Measurements from ENCODE around the gene GLCE. TPM values are rescaled to one million over a fixed set of nuclear protein-coding genes. Genes with fewer than 3 reads are reported as not detected.
A peak's percentile ranks its signal among the peaks of the same experiment; 100 is the strongest.
"Not testable (repeated sequence)": the region's sequence is repeated elsewhere in the genome, so short reads cannot be mapped to it uniquely, and the experiment has no call there.

GLCE gene
- polyA plus RNA-seq, 4 donors, result 18.2 to 66.5 (median 30.6) TPM

DNA sequence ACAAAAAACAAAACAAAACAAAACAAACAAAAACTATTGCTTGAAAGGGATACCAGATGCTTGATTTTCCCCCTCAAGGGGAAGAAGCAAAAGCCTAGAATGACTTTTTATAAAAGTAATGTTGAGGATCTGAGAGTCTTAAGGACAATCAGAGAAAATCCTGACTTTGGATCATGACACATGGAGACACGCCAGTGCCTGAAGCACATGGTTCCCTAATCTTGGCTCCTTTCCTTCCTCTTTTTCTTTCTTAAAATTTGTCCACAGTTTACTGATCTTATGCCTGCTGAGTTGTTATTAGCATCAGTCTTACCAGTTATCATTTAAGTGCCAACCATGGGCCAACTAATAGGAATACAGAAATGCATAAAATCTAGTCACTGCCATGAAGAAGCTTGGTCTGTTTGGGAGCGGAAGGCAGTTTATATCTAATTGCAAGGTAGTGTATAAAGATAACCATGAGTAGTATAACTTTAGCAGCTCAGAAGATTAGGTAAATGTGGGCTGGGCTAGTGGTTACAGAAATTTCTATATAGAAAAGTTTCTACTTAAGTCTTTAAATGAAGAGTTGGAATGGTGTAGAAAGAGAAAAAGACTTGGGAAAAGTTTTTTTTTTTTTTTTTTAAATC is 6.9 kb downstream of the GLCE start:
- H3K4me1 ChIP-seq (ENCODE audit: control insufficient read depth in 3 of 3, insufficient read depth in 2 of 3, low read depth in 1 of 3, low read length in 2 of 3), result peaks cover 0 to 3% (median 2%) of the 10 kb centered on the region in 3 donors
- H3K9me3 ChIP-seq (ENCODE audit: control insufficient read depth in 2 of 2, insufficient read depth in 1 of 2, low read depth in 1 of 2, low read length in 1 of 2), result no peaks in the 10 kb centered on the region
- H3K36me3 ChIP-seq (ENCODE audit: control insufficient read depth in 3 of 3, insufficient read depth in 2 of 3, low read depth in 1 of 3, low read length in 3 of 3), result no peaks in the 10 kb centered on the region
- H3K4me3 ChIP-seq (ENCODE audit: low read depth in 1 of 3, low read length in 3 of 3), result no peak overlapping the region
- H3K27ac ChIP-seq (ENCODE audit: low read depth in 1 of 3, low read length in 2 of 3), result no peak overlapping the region
- DNase-seq, result no peak
- WGBS, 3 donors, result 45 to 66% (median 57%) methylated on average over 2 of the region's 2 CpGs
- no peak for FAIRE-seq
- no peaks in the 10 kb centered on the region for H3K27me3 ChIP-seq (ENCODE audit: control insufficient read depth in 3 of 3, insufficient read depth in 3 of 3, low read length in 3 of 3)

DNA sequence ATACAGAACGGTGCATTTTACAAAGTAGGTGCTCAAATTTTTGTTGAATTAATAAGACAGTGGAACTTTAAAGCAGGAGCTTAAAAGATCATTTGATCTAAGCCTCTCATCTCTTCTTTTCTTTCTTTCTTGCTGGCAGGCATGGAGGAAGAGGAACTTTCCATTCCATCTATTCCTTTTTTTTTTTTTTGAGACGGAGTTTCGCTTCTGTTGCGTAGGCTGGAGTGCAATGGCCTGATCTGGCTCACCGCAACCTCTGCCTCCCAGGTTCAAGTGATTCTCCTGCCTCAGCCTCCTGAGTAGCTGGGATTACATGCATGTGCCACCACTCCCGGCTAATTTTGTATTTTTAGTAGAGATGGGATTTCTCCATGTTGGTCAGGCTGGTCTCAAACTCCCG is 7.9 kb downstream of the GLCE start:
- H3K9me3 ChIP-seq (ENCODE audit: control insufficient read depth in 2 of 2, insufficient read depth in 1 of 2, low read depth in 1 of 2, low read length in 1 of 2); FAIRE-seq; H3K4me1 ChIP-seq (ENCODE audit: control insufficient read depth in 3 of 3, insufficient read depth in 2 of 3, low read depth in 1 of 3, low read length in 2 of 3); H3K27ac ChIP-seq (ENCODE audit: low read depth in 1 of 3, low read length in 2 of 3); H3K4me3 ChIP-seq (ENCODE audit: low read depth in 1 of 3, low read length in 3 of 3); H3K27me3 ChIP-seq (ENCODE audit: control insufficient read depth in 3 of 3, insufficient read depth in 3 of 3, low read length in 3 of 3); DNase-seq; H3K36me3 ChIP-seq (ENCODE audit: control insufficient read depth in 3 of 3, insufficient read depth in 2 of 3, low read depth in 1 of 3, low read length in 3 of 3): not testable (repeated sequence)
- 89 to 96% (median 95%) methylated on average over 7 of the region's 7 CpGs for WGBS, 3 donors

DNA sequence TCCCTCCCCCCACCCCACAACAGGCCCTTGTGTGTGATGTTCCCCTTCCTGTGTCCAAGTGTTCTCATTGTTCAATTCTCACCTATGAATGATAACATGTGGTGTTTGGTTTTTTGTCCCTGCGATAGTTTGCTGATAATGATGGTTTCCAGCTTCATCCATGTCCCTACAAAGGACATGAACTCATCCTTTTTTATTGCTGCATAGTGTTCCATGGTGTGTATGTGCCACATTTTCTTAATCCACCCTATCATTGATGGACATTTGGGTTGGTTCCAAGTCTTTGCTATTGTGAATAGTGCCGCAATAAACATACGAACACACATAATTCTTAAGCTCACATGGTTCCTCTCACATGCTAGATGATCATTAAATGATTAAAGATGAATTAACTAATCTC is 9.1 kb downstream of the GLCE start:
- 95 to 97% (median 96%) methylated on average over 3 of the region's 3 CpGs for WGBS, 3 donors
- FAIRE-seq; H3K36me3 ChIP-seq (ENCODE audit: control insufficient read depth in 3 of 3, insufficient read depth in 2 of 3, low read depth in 1 of 3, low read length in 3 of 3); H3K27ac ChIP-seq (ENCODE audit: low read depth in 1 of 3, low read length in 2 of 3); H3K27me3 ChIP-seq (ENCODE audit: control insufficient read depth in 3 of 3, insufficient read depth in 3 of 3, low read length in 3 of 3); H3K9me3 ChIP-seq (ENCODE audit: control insufficient read depth in 2 of 2, insufficient read depth in 1 of 2, low read depth in 1 of 2, low read length in 1 of 2); H3K4me3 ChIP-seq (ENCODE audit: low read depth in 1 of 3, low read length in 3 of 3); H3K4me1 ChIP-seq (ENCODE audit: control insufficient read depth in 3 of 3, insufficient read depth in 2 of 3, low read depth in 1 of 3, low read length in 2 of 3); DNase-seq: not testable (repeated sequence)

- H3K36me3 ChIP-seq (ENCODE audit: control insufficient read depth in 3 of 3, insufficient read depth in 2 of 3, low read depth in 1 of 3, low read length in 3 of 3), result no peaks in the 10 kb centered on the region
- H3K4me3 ChIP-seq (ENCODE audit: low read depth in 1 of 3, low read length in 3 of 3), result no peak overlapping the region
- DNase-seq, result no peak
- no peaks in the 10 kb centered on the region for H3K9me3 ChIP-seq (ENCODE audit: control insufficient read depth in 2 of 2, insufficient read depth in 1 of 2, low read depth in 1 of 2, low read length in 1 of 2)
- H3K4me1 ChIP-seq (ENCODE audit: control insufficient read depth in 3 of 3, insufficient read depth in 2 of 3, low read depth in 1 of 3, low read length in 2 of 3), result peaks cover 0 to 2% (median 0%) of the 10 kb centered on the region in 3 donors
- no peaks in the 10 kb centered on the region for H3K27me3 ChIP-seq (ENCODE audit: control insufficient read depth in 3 of 3, insufficient read depth in 3 of 3, low read length in 3 of 3)
- no peak for FAIRE-seq
- WGBS, 3 donors, result 61 to 93% (median 90%) methylated on average over 3 of the region's 3 CpGs
- H3K27ac ChIP-seq (ENCODE audit: low read depth in 1 of 3, low read length in 2 of 3), result no peak overlapping the region
Observed at GRCh38 chr15:69170597-69170996, 10.2 kb downstream of the GLCE start.

- DNase-seq (peak; percentile 26 to 58), FAIRE-seq (no peak)
- Histone ChIP-seq H3K9me3 (ENCODE audit: control insufficient read depth in 2 of 2, insufficient read depth in 1 of 2, low read depth in 1 of 2, low read length in 1 of 2) (no peaks in the 10 kb centered on the region), H3K4me1 (ENCODE audit: control insufficient read depth in 3 of 3, insufficient read depth in 2 of 3, low read depth in 1 of 3, low read length in 2 of 3) (no peaks in the 10 kb centered on the region), H3K27ac (ENCODE audit: low read depth in 1 of 3, low read length in 2 of 3) (no peak overlapping the region), H3K4me3 (ENCODE audit: low read depth in 1 of 3, low read length in 3 of 3) (no peak overlapping the region), H3K36me3 (ENCODE audit: control insufficient read depth in 3 of 3, insufficient read depth in 2 of 3, low read depth in 1 of 3, low read length in 3 of 3) (no peaks in the 10 kb centered on the region), H3K27me3 (ENCODE audit: control insufficient read depth in 3 of 3, insufficient read depth in 3 of 3, low read length in 3 of 3) (no peaks in the 10 kb centered on the region)
- 13 to 58% (median 38%) methylated on average over 2 of the region's 2 CpGs for WGBS, 3 donors
Observed at GRCh38 chr15:69172847-69173246, 12.4 kb downstream of the GLCE start.

GRCh38 chr15:69175536-69175935 is 15.1 kb downstream of the GLCE start:
- no peak for DNase-seq
- no peak overlapping the region for H3K27ac ChIP-seq (ENCODE audit: low read depth in 1 of 3, low read length in 2 of 3)
- no peaks in the 10 kb centered on the region for H3K27me3 ChIP-seq (ENCODE audit: control insufficient read depth in 3 of 3, insufficient read depth in 3 of 3, low read length in 3 of 3)
- H3K4me3 ChIP-seq (ENCODE audit: low read depth in 1 of 3, low read length in 3 of 3), result no peak overlapping the region
- no peaks in the 10 kb centered on the region for H3K36me3 ChIP-seq (ENCODE audit: control insufficient read depth in 3 of 3, insufficient read depth in 2 of 3, low read depth in 1 of 3, low read length in 3 of 3)
- H3K9me3 ChIP-seq (ENCODE audit: control insufficient read depth in 2 of 2, insufficient read depth in 1 of 2, low read depth in 1 of 2, low read length in 1 of 2), result no peaks in the 10 kb centered on the region
- FAIRE-seq, result no peak
- no peaks in the 10 kb centered on the region for H3K4me1 ChIP-seq (ENCODE audit: control insufficient read depth in 3 of 3, insufficient read depth in 2 of 3, low read depth in 1 of 3, low read length in 2 of 3)

DNA sequence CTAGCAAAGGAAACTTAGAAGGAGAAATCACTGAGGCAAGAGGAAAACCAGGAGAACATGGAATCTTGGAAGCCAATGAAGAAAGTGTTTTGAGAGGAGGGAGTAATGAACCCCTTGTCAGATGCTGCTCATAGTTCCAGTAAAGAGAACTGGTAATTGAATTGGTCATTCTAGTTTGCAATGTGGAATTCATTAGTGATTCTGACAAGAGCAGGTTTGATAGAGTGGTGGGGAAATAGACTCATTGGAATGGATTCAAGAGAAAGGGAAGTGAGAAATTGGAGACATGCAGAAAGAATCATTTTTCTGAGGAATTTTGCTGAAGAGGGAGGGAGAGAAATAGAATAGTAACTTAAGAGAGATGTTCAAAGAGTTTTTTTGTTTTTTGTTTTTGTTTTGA is 21.0 kb downstream of the GLCE start:
- Histone ChIP-seq H3K27me3 (ENCODE audit: control insufficient read depth in 3 of 3, insufficient read depth in 3 of 3, low read length in 3 of 3) (no peaks in the 10 kb centered on the region), H3K9me3 (ENCODE audit: control insufficient read depth in 2 of 2, insufficient read depth in 1 of 2, low read depth in 1 of 2, low read length in 1 of 2) (no peaks in the 10 kb centered on the region), H3K27ac (ENCODE audit: low read depth in 1 of 3, low read length in 2 of 3) (no peak overlapping the region), H3K4me1 (ENCODE audit: control insufficient read depth in 3 of 3, insufficient read depth in 2 of 3, low read depth in 1 of 3, low read length in 2 of 3) (no peaks in the 10 kb centered on the region), H3K36me3 (ENCODE audit: control insufficient read depth in 3 of 3, insufficient read depth in 2 of 3, low read depth in 1 of 3, low read length in 3 of 3) (peaks cover 0 to 2% (median 0%) of the 10 kb centered on the region in 3 donors), H3K4me3 (ENCODE audit: low read depth in 1 of 3, low read length in 3 of 3) (no peak overlapping the region)
- DNase-seq (no peak), FAIRE-seq (no peak)

DNA sequence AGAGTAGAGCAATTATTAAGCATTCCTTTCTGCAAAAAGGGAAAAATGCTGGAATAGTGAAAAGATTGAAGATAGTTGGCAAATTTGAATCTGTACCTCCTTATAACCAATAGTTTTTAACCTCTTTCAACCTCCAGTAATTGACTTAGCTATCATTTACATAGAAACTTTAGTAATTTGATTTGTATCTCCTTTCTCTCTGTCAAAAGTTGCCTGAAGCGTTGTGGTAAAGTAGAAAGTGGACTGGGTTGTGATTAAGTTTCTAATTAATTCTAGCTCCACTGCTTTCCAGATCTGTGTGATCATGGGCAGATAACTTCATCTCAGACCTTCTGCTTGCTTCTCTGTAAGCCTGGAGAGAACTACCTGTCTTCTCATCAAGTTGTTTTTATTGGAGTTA is 24.8 kb downstream of the GLCE start:
- H3K4me3 ChIP-seq (ENCODE audit: low read depth in 1 of 3, low read length in 3 of 3), result no peak overlapping the region
- no peak for FAIRE-seq
- no peaks in the 10 kb centered on the region for H3K4me1 ChIP-seq (ENCODE audit: control insufficient read depth in 3 of 3, insufficient read depth in 2 of 3, low read depth in 1 of 3, low read length in 2 of 3)
- no peak for DNase-seq
- no peak overlapping the region for H3K27ac ChIP-seq (ENCODE audit: low read depth in 1 of 3, low read length in 2 of 3)
- H3K27me3 ChIP-seq (ENCODE audit: control insufficient read depth in 3 of 3, insufficient read depth in 3 of 3, low read length in 3 of 3), result no peaks in the 10 kb centered on the region
- H3K36me3 ChIP-seq (ENCODE audit: control insufficient read depth in 3 of 3, insufficient read depth in 2 of 3, low read depth in 1 of 3, low read length in 3 of 3), result peaks cover 0 to 2% (median 0%) of the 10 kb centered on the region in 3 donors
- H3K9me3 ChIP-seq (ENCODE audit: control insufficient read depth in 2 of 2, insufficient read depth in 1 of 2, low read depth in 1 of 2, low read length in 1 of 2), result no peaks in the 10 kb centered on the region
- WGBS, 3 donors, result 96 to 97% (median 97%) methylated on average over 1 of the region's 1 CpG

DNA sequence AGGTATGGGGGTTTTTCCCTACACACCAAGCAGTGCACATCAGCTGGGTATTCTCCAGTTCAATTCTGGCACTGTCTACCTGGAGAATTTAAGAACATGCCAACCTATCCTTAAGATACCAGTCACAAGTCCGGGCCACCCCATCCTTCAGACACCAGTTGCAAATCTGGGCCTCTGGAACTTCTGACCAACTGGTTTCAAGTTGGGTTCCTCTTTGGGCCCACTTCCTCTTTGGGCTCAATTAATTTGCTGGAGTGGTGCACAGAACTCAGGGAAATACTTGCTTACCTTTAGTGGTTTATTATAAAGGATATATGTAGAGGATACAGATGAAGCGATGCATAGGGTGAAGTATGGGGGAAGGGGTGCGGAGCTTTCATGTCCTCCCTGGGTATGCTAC is 25.3 kb downstream of the GLCE start:
- DNase-seq (no peak), FAIRE-seq (no peak)
- no peak overlapping the region for H3K27ac ChIP-seq (ENCODE audit: low read depth in 1 of 3, low read length in 2 of 3)
- 93 to 98% (median 93%) methylated on average over 3 of the region's 3 CpGs for WGBS, 3 donors
- no peaks in the 10 kb centered on the region for H3K27me3 ChIP-seq (ENCODE audit: control insufficient read depth in 3 of 3, insufficient read depth in 3 of 3, low read length in 3 of 3)
- no peaks in the 10 kb centered on the region for H3K9me3 ChIP-seq (ENCODE audit: control insufficient read depth in 2 of 2, insufficient read depth in 1 of 2, low read depth in 1 of 2, low read length in 1 of 2)
- H3K4me3 ChIP-seq (ENCODE audit: low read depth in 1 of 3, low read length in 3 of 3), result no peak overlapping the region
- peaks cover 0 to 2% (median 0%) of the 10 kb centered on the region in 3 donors for H3K36me3 ChIP-seq (ENCODE audit: control insufficient read depth in 3 of 3, insufficient read depth in 2 of 3, low read depth in 1 of 3, low read length in 3 of 3)
- H3K4me1 ChIP-seq (ENCODE audit: control insufficient read depth in 3 of 3, insufficient read depth in 2 of 3, low read depth in 1 of 3, low read length in 2 of 3), result no peaks in the 10 kb centered on the region

Data from small intestine (tissue), 7 donors.